Islet precursor cell (in vitro differentiated cells): ENCODE data around the gene FLNB.

Experiments used
- DNase-seq: peaks from one replicate; pipeline ENCODE4 v3.0.0-alpha.2; 2018

The FLNB gene

GRCh38 chr3:58215317-58216025 is 207.2 kb downstream of the FLNB start:
- DNase-seq = no peak

DNA sequence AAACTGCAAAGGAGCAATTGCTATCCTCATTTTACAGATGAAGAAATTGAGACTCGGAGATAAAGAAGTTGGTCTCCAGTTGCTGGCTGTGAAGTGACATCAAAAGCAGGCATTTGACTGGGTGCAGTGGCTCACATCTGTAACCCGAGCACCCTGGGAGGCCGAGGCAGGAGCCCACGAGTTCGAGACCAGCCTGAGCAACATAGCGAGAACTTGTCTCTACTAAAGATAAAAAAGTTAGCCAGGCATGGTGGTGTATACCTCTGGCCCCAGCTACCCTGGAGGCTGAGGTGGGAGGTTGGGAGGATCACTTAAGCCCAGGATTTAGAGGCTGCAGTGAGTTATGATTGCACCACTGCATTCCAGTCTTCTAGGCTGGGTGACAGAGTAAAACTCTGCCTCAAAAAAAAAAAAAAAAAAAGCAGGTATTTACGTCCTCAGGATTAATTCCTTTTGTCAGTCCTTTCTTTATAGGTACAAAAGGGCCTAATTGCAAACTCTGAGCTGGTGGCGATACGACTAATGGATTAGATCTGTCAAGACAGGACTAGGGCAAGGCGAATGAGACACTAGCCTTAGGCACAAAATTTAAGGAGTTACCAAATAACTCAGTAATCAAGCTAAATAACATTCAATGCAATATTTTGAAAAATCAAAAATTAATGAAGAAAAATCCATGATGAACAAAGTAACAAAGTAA is 208.4 kb downstream of the FLNB start:
- no peak for DNase-seq

DNA sequence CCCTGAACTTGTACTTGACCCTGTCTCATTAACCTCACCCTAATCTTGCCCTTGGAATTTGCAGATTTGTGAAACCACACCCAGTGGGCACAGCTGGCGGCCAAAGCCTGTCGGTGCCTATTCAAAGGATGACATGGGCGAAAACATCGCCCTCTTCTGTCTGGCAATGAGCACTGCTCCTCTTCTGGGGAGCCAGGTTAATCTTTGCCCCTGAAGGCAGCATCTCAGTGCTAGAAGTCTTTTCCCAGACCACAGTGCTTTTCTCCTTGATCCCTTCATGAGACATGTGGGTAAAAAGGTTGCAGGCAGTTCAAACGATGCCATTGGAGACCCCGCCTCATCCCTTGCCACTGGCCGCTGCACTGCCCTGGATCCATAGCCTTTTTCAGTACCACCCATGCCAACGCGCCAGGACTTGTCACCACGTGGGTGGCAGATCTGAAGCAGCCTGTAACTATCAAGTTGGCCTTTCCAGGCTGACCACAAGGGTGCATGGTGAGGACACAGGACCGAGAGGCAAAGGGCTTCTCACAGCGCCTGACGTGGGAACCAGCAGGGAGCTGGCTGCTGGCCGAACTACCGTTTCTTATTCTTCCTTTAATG is 209.1 kb downstream of the FLNB start:
- peak; percentile 85 for DNase-seq

- no peak for DNase-seq
These were observed 210.7 kb downstream of the FLNB start for GRCh38 chr3:58218904-58219303.
